Endometrial microvascular endothelial cells (primary cell): ENCODE measurements around the gene HHIPL1. TPM values are rescaled to one million over a fixed set of nuclear protein-coding genes. Genes with fewer than 3 reads are reported as not detected.

Experiments
- in situ Hi-C: cut with HindIII; loops from 2 replicates; pipeline ENCODE4 v1.10.0; 2017; ENCODE audit warnings: low sequenced_read_pairs, low pct_unique_long_range_greater_than_20kb; ENCODE audit errors: inconsistent ontology term
- total RNA-seq: library from RNA; depleted of rRNA; stranded (reverse); fragments of >200 nt; gene quantifications from one replicate; pipeline ENCODE4 v1.2.3, GENCODE V29; 2015; ENCODE audit errors: inconsistent ontology term

Gene HHIPL1
- total RNA-seq, 1 donor from 2014 or later: 6.8 TPM

- in situ Hi-C loops: no loop called here
Measured at GRCh38 chr14:99670361-99671234, 25.7 kb downstream of the HHIPL1 start.

- in situ Hi-C loops: no loop called here
Measured at GRCh38 chr14:99671235-99672224, 26.6 kb downstream of the HHIPL1 start.

GRCh38 chr14:99672506-99673304, 27.8 kb downstream of the HHIPL1 start:
- in situ Hi-C loops: no loop called here

- in situ Hi-C loops: no loop called here
Measured at GRCh38 chr14:99673305-99674063, 28.6 kb downstream of the HHIPL1 start.

- in situ Hi-C loops: no loop called here
Measured at GRCh38 chr14:99674064-99674650, 29.2 kb downstream of the HHIPL1 start.

GRCh38 chr14:99674776-99675381, 29.9 kb downstream of the HHIPL1 start:
- in situ Hi-C loops: no loop called here

GRCh38 chr14:99675382-99675835, 30.5 kb downstream of the HHIPL1 start:
- in situ Hi-C loops: no loop called here

GRCh38 chr14:99675951-99676350, 31.0 kb downstream of the HHIPL1 start:
- in situ Hi-C loops: no loop called here

GRCh38 chr14:99676657-99677056, 31.7 kb downstream of the HHIPL1 start:
- in situ Hi-C loops: no loop called here

- in situ Hi-C loops: no loop called here
Measured at GRCh38 chr14:99677231-99678140, 32.6 kb downstream of the HHIPL1 start.

GRCh38 chr14:99678198-99678597, 33.3 kb downstream of the HHIPL1 start:
- in situ Hi-C loops: no loop called here

GRCh38 chr14:99679111-99679510, 34.2 kb downstream of the HHIPL1 start:
- in situ Hi-C loops: no loop called here

- in situ Hi-C loops: no loop called here
Measured at GRCh38 chr14:99679543-99679942, 34.6 kb downstream of the HHIPL1 start.

- in situ Hi-C loops: no loop called here
Measured at GRCh38 chr14:99679996-99680395, 35.1 kb downstream of the HHIPL1 start.

GRCh38 chr14:99681101-99681831, 36.3 kb downstream of the HHIPL1 start:
- in situ Hi-C loops: no loop called here

- in situ Hi-C loops: no loop called here
Measured at GRCh38 chr14:99681832-99682148, 36.9 kb downstream of the HHIPL1 start.
